Measurements from ENCODE around the gene BBS2.

BBS2 gene, protein sequence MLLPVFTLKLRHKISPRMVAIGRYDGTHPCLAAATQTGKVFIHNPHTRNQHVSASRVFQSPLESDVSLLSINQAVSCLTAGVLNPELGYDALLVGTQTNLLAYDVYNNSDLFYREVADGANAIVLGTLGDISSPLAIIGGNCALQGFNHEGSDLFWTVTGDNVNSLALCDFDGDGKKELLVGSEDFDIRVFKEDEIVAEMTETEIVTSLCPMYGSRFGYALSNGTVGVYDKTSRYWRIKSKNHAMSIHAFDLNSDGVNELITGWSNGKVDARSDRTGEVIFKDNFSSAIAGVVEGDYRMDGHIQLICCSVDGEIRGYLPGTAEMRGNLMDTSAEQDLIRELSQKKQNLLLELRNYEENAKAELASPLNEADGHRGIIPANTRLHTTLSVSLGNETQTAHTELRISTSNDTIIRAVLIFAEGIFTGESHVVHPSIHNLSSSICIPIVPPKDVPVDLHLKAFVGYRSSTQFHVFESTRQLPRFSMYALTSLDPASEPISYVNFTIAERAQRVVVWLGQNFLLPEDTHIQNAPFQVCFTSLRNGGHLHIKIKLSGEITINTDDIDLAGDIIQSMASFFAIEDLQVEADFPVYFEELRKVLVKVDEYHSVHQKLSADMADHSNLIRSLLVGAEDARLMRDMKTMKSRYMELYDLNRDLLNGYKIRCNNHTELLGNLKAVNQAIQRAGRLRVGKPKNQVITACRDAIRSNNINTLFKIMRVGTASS

DNA sequence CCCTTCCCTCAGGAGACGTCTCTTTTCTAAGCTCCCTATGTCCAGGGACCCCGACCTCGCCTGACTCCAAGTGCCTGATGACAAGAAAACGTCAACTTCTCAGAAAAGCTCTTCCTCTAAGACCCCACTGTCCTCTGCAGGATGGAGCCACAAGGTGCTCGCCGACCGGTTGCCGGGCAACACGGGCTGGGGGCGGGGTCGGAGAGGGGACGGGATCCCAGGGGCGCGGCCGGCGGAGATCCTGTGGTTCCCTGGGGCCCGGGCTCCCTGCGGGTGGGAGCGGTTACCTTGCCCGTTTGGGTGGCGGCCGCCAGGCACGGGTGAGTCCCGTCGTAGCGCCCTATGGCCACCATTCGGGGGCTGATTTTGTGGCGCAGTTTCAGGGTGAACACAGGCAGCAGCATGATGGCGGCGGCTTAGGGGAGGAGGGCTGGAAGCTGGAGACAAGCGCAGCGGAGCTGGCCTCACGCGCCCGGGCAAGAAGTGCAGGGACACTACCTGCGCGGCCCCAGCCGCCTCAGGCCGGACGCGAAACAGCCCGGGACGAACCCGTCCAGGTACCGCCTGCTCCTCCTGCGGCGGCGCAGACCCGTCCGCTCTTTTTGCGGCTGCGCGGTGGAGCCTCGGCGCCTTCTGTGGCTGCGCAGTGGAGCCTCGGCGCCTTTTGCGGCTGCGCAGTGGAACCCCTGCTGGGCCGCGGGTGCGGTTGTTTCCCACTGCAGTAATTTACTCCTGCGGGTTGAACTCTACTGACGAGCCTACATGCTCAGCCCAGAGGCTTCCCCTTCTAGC lies at the start of gene BBS2:
TSS of gene BBS2 (minus strand) at position 566 of the 792 bp plus-strand sequence. CDS start at position 404, 162 bp downstream.
- peak; percentile 94 for DNase-seq

DNA sequence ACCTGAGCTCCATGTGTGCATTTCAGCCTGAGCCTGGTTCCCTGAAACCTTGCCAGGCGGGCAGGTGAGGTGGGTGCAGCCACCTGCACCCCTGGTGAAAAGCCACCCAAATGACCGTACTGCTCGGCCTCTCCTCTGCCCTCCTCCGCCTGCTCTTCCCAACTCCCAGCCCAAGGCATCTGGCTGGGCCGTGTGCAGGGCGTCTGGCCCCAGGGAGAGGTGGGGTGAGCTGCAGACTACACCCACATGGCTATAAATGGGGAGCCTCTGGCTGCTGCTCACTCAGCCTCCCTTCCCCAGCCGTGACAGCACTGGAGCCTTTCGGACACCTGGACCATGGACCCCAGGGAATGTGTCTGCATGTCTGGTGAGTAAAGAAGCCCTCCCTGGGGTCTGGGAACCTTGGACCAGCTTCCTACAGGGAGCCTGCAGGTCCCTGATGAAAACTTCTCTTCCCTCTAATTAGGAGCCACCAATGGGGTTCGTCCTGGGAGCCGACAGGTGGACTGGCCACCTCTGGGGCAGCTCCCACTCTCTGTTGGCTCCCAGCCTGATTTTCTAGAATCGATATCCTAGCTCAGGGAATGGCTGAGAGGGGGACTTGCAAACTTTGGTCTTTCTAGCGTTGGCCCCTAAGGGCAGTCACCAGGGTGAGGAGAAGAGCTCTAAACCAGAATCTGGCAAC lies 45.1 kb upstream of the BBS2 start, which contains the start of gene MT4:
TSS of gene MT4 (plus strand) at position 281 of the 685 bp plus-strand sequence. CDS start at position 337, 56 bp downstream.
- no peak for DNase-seq

DNA sequence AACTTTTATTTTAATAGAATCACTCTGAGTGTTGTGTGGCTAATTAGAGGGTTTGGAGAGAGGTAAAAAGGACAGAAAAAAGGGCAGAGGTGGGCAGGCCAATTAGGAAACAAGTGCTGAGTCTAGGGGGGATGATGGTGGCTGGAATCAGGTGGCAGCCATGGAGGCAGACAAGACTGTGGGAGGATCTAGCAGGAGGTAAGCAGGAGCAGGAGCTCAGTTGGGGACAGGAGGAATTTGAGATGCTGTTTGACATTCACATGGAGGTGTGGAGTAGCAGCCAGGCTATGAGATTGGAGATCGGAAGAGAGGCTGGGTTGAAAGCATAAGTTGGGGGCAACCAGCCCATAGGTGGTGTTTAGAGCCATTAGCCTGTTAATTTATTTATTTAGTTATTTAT lies 41.3 kb upstream of the BBS2 start:
- DNase-seq = no peak

DNA sequence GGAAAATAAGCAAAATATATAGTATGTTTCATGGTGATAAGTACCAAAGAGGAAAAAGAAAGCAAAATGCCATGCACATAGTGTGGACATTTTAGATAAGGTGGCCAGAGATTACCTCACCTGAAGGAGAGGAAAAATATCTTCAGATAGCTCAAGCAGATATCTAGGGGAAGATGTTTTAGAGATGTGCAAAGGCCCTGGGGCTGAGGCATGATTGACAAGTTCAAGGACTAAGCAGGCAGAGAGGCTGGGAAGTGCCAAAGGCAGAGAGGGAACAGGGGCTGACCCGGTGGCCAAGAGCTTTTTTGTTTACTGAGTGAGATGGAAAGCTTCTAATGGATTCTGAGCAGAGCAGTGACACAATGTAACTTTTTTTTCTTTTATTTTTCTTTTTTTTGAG lies 40.6 kb upstream of the BBS2 start:
- no peak for DNase-seq

DNA sequence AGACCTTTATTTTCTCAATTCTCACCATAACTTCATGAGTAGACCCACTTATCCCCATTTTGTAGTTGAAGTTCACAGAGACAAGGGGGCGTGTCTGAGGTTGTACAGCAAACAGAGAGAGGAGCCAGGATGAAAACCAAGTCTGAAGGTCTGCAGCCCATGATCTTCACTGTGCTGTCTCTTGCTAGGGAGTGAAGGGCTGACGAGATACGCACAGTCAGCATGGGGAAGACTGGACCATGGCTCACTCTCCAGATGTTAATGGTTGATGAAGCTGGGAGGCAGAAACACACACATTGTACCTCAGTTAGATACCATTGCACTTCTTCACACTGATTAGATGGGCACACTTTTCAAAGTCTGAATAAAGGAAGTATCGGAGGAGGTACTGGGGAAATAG lies 39.3 kb upstream of the BBS2 start:
- DNase-seq = no peak

DNA sequence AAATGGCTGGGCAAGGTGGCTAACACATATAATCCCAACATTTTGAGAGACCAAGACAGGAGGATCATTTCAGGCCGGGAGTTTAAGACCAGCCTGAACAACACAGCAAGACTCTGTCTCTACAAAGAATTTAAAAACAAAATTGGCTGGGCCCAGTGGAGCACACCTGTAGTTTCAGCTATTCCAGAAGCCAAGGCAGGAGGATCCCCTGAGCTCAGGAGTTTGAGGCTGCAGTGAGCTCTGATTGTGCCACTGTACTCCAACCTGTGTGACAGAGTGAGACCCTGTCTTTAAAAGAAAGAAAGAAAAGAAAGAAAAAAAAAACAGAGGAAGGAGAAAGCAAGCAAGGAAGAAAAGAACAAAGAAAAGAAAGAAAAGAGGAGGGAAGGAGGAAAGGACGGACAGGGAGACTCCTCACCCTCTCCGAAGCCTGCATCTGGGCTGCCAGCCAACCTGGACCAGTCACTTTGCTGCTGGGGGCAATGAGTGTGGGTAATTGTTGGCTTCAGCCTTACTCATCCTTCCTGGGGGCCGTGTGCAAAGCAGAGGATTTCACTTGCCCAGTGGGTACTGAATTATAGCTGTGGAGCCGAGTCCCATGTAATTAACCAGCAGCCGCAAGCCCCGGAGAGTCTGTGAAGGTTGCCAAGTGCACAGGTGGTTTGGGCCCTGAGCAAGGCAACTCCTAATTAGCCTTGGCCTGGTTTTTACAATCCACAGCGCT lies 38.4 kb upstream of the BBS2 start:
- no peak for DNase-seq

DNA sequence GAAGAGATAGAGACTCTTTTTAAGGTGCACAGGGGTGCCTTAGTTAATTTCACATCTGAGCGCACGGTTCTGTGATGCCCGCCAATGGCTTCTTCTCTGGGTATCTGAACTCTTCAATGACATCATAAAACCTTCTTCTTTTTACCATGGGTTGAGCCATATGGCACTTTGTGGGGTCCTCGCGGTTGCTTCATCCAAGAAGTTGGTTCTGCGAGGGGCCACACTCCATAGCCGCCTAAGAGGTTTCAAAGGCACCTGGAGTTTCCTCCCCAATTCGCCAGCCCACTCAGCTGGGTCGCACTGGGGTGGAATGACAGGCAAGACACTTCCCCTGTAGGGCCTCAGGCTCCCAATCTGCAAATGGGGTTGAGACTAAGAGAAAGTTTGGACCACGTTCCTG lies 34.6 kb upstream of the BBS2 start:
- no peak for DNase-seq

DNA sequence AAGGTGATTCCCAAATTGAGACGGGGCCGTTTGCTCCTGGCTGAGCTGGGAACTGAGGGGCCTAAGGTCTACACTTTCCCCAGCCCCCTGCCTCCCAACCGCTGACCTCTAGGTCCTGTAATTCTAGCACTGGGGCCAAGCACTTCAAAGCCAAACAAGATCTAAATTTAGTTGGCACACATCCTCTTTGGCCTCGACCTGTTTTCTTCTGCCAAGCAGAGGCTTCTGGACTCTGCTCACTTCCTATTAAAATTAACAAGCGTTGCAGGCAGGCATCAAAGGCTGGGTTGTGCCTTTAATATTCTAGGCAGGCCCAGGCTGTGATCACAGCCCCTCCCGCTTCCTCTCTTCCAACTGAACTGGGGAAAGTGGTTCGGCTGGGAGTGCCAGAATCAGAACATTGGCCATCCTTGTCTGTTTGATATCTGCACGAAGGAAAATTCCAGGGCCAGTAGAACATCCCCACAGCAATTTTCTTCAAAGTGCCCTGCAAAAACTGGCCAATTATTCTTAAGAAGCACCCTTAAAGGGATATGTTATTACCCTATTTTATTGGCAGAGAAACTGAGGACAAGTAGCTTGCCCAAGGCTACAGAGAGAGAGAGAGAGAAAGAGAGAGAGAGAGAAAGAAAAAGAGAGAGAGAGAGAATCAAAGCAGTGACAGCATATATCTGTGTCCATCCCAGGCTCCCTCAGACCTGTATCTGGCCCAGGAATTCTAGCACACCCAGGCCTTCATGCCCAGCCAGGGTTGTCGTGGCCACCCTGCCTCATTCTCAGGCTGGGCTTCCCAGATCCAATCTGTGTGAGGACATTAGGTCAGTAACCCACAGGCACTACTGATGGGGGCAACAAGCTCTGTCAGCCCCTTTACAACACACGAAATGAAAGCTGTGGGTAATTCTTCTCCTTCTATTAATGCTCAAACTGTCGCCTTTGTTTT lies 32.2 kb upstream of the BBS2 start:
- no peak for DNase-seq

DNA sequence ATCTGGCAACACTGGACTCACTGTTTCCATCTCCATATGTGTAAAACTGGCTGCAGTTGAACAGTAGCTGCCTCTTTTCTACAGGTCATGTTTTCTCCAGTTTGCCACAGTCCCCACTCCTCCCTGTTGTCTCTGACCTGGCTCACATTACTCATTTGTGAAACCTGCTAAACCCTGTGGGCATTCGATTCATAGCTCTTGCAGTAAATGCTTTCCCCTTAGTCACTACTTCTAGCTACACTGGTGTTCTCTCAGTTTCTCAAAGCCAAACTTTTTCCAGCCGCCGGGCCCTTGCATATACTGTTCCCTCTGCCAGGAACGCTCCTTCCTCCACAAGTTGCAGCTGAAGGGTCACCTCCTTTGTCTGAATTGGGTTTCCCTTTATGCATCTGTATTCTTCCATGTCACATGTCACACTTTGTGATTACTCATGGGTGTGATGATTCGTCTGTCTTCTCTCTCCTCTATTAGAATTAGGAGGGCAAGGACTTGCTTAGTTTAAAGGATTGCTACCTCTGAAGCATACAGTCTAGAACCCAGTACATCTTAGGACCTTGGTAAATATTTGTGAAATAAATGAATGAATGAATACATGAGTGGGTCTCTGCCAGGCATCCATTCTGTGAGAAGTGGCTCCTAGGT lies 30.0 kb upstream of the BBS2 start:
- DNase-seq = no peak

DNA sequence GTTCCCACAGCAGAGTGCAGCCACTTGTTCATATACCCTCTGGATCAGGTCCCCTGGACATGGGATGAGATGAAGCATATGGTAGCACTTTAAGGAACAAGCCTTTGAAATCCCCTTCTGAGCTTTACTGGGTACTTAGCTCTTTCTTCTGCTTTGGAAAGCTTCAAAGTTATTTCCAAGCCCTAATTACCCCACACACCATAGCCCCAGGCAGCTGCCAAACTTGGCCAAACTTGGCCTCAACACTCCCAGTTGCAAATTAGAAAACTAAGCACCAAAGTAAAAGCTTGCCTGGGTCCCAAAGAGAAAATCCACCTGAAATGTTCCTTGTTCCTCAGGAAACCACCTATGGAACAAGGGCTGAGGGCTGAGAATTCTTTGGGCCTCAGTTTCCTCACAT lies 29.3 kb upstream of the BBS2 start:
- no peak for DNase-seq

DNA sequence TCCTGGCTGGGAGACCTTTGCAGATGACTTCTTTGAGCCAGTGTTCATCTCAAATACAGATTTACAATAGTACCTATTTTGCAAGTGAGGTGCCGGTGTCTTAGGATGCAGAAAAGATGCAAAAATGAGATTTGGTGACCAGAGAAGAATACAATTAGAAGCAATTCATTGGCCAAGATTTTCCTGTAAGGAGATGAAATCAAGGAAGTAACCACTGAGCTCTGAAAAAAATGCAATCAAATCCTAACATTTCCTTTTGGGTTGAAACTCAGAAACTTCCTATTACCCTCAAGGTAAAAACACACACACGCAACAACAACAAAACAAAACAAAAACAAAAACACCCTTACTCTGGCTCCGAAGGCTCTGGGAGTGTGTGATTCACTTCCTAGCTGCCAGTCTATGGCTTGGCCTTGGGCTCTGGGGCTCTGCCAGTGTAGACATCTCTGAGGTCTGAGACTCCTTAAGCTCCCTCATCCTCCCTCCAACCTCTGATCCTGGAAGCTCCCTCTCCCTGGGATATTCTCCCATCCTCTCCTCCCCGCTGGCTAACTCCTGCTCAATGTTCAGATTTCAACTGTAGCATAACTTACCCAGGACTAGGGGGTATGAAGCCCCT lies 28.2 kb upstream of the BBS2 start:
- no peak for DNase-seq

DNA sequence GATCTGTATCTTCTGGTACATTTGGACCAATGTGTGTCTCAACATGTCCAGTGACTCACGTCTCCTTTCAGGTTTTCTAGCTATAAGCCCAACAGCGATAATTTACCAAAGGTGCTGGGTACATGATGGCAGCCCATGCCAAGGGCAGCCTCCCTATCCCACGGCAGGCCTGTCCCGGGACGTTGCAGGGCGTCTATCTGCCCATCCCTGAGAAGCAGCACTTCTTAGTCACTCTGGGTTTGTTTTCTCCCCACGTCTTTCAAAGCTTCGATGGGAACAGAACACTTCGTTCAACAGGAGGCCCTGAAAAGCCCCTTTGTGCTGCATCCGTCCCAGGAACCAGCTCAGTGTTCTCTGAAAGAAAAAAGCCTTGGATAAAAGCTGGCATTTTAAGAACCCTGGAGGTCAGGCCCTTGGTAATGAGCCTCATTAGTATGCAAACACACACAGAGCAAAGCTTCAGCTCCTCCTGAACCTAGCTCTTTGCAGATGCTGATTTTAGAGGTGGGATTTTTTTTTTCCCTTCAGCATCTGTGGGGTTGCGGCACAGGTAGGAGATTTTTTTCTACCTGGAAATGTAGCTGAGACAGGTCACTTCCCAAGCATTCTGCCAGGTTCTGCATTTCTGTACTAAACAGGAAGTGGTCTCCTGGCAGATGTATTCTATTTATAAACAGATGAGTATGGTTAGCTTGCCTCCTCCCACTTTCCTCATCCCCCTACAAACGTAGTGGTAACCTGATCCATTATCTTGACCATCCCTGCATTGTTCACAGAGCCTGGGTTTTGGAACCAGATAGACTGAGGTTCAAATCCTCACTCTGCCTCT lies 27.5 kb upstream of the BBS2 start:
- peak; percentile 18 for DNase-seq

DNA sequence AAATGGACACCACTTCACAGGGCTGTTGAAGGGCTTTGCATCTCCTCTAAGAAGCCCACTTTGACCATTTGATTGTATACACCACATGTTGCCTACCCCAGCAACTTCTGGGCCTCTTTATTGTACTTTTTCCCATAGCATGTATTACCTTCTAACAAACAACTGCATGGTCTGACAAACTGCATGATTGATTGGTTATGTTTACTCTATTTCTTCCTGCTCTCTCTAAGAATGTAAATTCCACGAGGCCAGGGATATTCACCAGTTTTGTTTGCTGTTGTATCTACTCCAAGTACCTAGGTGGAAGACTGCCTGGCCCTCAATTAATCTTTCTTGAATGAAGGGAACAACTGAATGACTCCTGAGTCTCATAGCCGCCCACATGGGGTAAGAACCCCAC lies 22.2 kb upstream of the BBS2 start:
- no peak for DNase-seq

DNA sequence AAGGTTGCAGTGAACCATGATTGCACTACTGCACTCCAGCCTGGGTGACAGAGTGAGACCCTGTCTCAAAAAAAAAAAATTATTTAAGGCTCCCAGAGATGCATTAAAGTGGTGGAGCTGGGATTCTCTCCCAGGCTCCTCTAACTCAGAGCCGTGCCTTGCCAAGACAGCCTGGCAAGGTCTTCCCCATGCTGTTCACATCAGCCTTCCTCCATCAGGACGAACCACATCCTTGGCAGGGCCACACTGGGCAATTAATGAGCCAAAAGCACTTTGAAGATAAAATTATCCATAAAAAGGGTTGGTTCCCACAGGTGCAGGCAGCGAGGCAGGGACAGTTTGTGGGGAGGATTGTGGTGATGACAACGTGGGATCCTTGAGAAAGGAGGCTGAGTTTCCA lies 19.8 kb upstream of the BBS2 start:
- DNase-seq = no peak

DNA sequence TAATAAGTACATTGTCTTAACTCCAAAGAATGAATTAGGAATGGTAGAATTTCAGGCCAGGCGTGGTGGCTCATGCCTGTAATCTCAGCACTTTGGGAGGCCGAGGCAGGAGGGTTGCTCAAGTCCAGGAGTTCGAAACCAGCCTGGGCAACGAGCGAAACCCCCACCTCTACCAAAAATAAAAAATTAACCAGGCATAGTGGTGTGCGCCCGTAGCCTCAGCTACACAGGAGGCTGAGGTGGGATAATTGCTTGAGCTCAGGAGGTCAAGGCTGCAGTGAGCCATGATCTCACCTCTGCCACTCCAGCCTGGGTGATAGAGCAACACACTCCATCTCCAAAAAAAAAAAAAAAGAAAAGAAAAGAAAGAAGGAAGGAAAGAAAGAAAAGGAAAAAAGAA lies 18.5 kb upstream of the BBS2 start:
- DNase-seq = no peak

DNA sequence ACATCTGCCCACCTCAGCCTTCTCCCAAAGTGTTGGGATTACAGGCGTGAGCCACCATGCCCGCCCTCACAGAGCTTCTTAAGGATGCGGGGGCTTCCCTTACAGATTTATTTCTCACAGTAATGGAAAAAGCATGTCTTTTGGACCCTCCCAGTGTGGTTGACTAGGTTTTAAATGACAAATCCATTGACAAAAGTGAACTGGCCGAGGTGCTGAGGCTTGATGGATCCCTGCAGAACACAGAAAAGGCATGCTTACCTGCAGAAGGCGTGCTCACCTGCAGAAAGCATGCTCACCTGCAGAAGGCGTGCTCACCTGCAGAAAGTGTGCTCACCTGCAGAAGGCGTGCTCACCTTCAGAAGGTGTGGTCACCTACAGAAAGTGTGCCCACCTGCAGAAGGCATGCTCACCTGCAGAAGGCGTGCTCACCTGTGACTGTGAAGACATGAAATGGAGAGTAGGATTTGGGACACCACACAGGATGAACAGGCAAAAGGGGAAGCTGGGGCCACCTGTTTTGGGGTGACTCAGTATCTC lies 15.1 kb upstream of the BBS2 start:
- DNase-seq = no peak

DNA sequence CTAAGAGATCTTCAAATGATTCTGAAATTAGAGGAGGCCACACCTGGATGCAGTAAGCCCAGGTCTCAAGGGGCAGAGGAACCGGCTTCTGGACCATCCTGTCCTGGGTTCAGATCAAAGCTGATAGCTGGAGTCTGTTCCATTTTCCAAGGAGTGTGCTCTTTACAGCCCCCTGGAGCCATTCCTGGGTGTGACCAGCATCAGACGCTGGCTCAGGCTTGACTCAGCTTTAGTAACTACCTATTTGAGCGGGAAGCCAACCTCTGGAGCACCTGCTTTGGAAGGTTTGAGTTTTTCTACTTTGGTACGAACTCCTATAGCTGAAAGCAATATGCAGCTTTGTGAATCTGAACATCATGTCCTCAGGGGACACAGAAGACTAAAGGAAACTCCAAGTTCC lies 12.9 kb upstream of the BBS2 start:
- DNase-seq = no peak

DNA sequence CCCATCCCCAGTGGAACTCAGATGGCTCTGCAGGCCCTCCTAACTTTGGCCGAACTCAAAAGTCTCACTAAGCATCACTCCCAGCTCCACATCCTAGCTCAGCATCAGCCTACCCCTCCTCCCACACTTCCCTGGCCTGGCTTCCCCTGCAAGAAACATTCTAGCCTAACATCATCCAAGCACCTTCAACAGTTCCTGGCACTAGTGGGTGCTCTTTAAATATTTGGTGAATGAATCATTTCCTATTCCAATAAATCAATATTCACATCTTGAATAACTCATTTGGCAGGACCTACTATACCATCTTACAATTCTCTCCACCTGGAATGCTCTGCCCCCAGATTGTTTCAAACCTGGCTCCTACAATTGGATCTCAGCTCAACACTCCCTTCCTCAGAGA lies 11.0 kb upstream of the BBS2 start:
- DNase-seq = no peak

DNA sequence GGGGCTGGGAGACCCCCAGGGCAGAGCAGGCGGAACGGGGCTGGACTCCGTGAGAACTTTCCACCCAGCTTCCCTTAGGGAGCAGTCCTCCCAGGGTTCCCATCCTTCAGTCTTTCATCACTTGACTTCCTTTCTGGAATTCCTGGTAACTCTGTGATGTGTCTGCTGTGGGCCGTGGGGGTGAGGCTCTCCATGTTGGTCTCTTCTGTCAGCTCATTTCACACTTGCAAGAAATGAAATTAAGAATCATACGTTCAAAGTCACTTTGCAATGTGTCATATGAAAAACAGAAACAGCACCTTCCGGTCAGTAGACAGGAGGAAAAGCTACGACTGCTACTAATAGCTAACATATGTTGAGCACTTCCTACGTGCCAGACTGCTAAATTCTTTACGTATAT lies 5.4 kb upstream of the BBS2 start:
- no peak for DNase-seq
